Hepatocyte (in vitro differentiated cells): ENCODE results near the gene RAB3GAP1. TPM values are rescaled to one million over a fixed set of nuclear protein-coding genes. Genes with fewer than 3 reads are reported as not detected.
A peak's percentile ranks its signal among the peaks of the same experiment; 100 is the strongest.

Experiments
- DNase-seq: peaks from one replicate; pipeline ENCODE4 v3.0.0-alpha.2; 2016; ENCODE audit warnings: low spot score
- H2AFZ ChIP-seq: fragments of 200-600 bp; sonication (generic); 2 replicates; pipeline ENCODE4 v1.6.0; 2016; ENCODE audit warnings: antibody characterized with exemption, mild to moderate bottlenecking
- H3K27ac ChIP-seq: fragments of 200-600 bp; sonication (generic); 2 replicates; pipeline ENCODE4 v1.5.1; 2016; ENCODE audit warnings: mild to moderate bottlenecking
- H3K27me3 ChIP-seq: fragments of 200-600 bp; sonication (generic); 2 replicates; pipeline ENCODE4 v1.6.1; 2016
- H3K36me3 ChIP-seq: fragments of 200-600 bp; sonication (generic); replicated peaks from 2 replicates; pipeline ENCODE4 v1.5.1; 2016; ENCODE audit warnings: low read depth; ENCODE audit not compliant: insufficient read depth
- H3K4me1 ChIP-seq: fragments of 200-600 bp; sonication (generic); 2 replicates; pipeline ENCODE4 v1.5.1; 2016; ENCODE audit warnings: mild to moderate bottlenecking, moderate library complexity; ENCODE audit not compliant: insufficient read depth
- H3K4me2 ChIP-seq: fragments of 200-600 bp; sonication (generic); 2 replicates; pipeline ENCODE4 v1.6.0; 2016
- H3K4me3 ChIP-seq: fragments of 200-600 bp; sonication (generic); 2 replicates; pipeline ENCODE4 v1.5.1; 2016; ENCODE audit warnings: mild to moderate bottlenecking
- H3K79me2 ChIP-seq: fragments of 200-600 bp; sonication (generic); 2 replicates; pipeline ENCODE4 v1.6.0; 2017; ENCODE audit warnings: mild to moderate bottlenecking
- H3K9me2 ChIP-seq: fragments of 200-600 bp; sonication (generic); replicated peaks from 2 replicates; pipeline ENCODE4 v1.6.0; 2017; ENCODE audit warnings: mild to moderate bottlenecking; ENCODE audit not compliant: insufficient read depth
- H3K9me3 ChIP-seq: fragments of 200-600 bp; sonication (generic); 2 replicates; pipeline ENCODE4 v1.5.1; 2016; ENCODE audit warnings: low read depth, mild to moderate bottlenecking
- H4K20me1 ChIP-seq: fragments of 200-600 bp; sonication (generic); 2 replicates; pipeline ENCODE4 v1.6.0; 2016; ENCODE audit warnings: mild to moderate bottlenecking; ENCODE audit not compliant: insufficient read depth, poor library complexity, severe bottlenecking
- CTCF ChIP-seq: fragments of 200-600 bp; sonication (generic); IDR thresholded peaks from 2 replicates; pipeline ENCODE4 v1.5.1; 2016; ENCODE audit warnings: antibody characterized with exemption, mild to moderate bottlenecking; ENCODE audit not compliant: poor library complexity
- EZH2 ChIP-seq: fragments of 200-600 bp; sonication (generic); IDR thresholded peaks from 2 replicates; pipeline ENCODE4 v1.6.1; 2016; ENCODE audit warnings: antibody characterized with exemption, mild to moderate bottlenecking, borderline replicate concordance
- EZH2phosphoT487 ChIP-seq: fragments of 200-600 bp; sonication (generic); IDR thresholded peaks from one replicate; pipeline ENCODE4 v1.6.1; 2018; ENCODE audit warnings: antibody characterized with exemption, mild to moderate bottlenecking, low read depth, moderate library complexity; ENCODE audit not compliant: unreplicated experiment, severe bottlenecking
- WGBS: methylation state at CpG from one replicate; pipeline ENCODE4 v1.1.6; 2016; ENCODE audit warnings: low lambda C conversion rate; ENCODE audit errors: missing lambda C conversion rate; 5-methylcytosine and 5-hydroxymethylcytosine counted together
- polyA plus RNA-seq: library from polyadenylated mRNA; unstranded; fragments of >200 nt; fragmentation: Nextera tagmentation; extraction: Ambion mirVana; gene quantifications from 2 replicates; pipeline ENCODE4 v1.2.1, GENCODE V29; 2016
- total RNA-seq: library from RNA; depleted of rRNA; stranded (reverse); fragments of >200 nt; gene quantifications from 2 replicates; pipeline ENCODE4 v1.2.3, GENCODE V29; 2014

The RAB3GAP1 gene
- total RNA-seq (61.1 and 62.5 TPM in 2 replicates), polyA plus RNA-seq (12.2 and 17.7 TPM in 2 replicates)

- H3K9me3 ChIP-seq: no peaks in the 10 kb centered on the region
- H3K27ac ChIP-seq: peak within 1 kb of the TSS; percentile 98
- H4K20me1 ChIP-seq: peaks cover 21% of the 10 kb centered on the region
- peak; percentile 94 for DNase-seq
- H3K4me2 ChIP-seq: peak within 1 kb of the TSS; percentile 90
- no peaks in the 10 kb centered on the region for H3K9me2 ChIP-seq
- TF ChIP-seq EZH2phosphoT487: no peak
- TF ChIP-seq EZH2: no peak
- peak within 1 kb of the TSS; percentile 77 for H3K4me3 ChIP-seq
- peak within 1 kb of the TSS; percentile 95 for H2AFZ ChIP-seq
- peaks cover 48% of the 10 kb centered on the region for H3K79me2 ChIP-seq
- no peaks in the 10 kb centered on the region for H3K27me3 ChIP-seq
- H3K36me3 ChIP-seq: no peaks in the 10 kb centered on the region
- WGBS: 1% methylated on average over 43 of the region's 45 CpGs
- H3K4me1 ChIP-seq: peaks cover 22% of the 10 kb centered on the region
These were observed at the start of gene RAB3GAP1 for GRCh38 chr2:135052042-135052876. TSS of gene RAB3GAP1 (plus strand) at chr2:135052292. CDS start at chr2:135052308, 16 bp downstream.

GRCh38 chr2:135002836-135003235, 49.3 kb upstream of the RAB3GAP1 start:
- no peaks in the 10 kb centered on the region for H3K9me2 ChIP-seq
- TF ChIP-seq EZH2 (no peak), EZH2phosphoT487 (no peak)
- 84% methylated on average over 4 of the region's 4 CpGs for WGBS

GRCh38 chr2:135004005-135004746, 47.9 kb upstream of the RAB3GAP1 start:
- H3K27ac ChIP-seq: no peak overlapping the region

More at GRCh38 chr2:135002836-135003235, 49.3 kb upstream of the RAB3GAP1 start:
- H3K9me3 ChIP-seq: no peaks in the 10 kb centered on the region
- DNase-seq: no peak
- no peak overlapping the region for H3K27ac ChIP-seq
- H3K27me3 ChIP-seq: peaks cover 11% of the 10 kb centered on the region
- H2AFZ ChIP-seq: no peak overlapping the region
- H3K4me2 ChIP-seq: no peak overlapping the region
- H3K79me2 ChIP-seq: no peaks in the 10 kb centered on the region
- H3K36me3 ChIP-seq: no peaks in the 10 kb centered on the region
- H4K20me1 ChIP-seq: no peaks in the 10 kb centered on the region
- H3K4me3 ChIP-seq: no peak overlapping the region
- no peaks in the 10 kb centered on the region for H3K4me1 ChIP-seq

GRCh38 chr2:135005753-135006152, 46.3 kb upstream of the RAB3GAP1 start:
- Histone ChIP-seq H3K4me1 (no peaks in the 10 kb centered on the region), H3K9me2 (no peaks in the 10 kb centered on the region), H3K27ac (no peak overlapping the region), H4K20me1 (no peaks in the 10 kb centered on the region), H3K4me3 (no peak overlapping the region), H3K27me3 (peaks cover 11% of the 10 kb centered on the region), H3K4me2 (no peak overlapping the region), H3K36me3 (no peaks in the 10 kb centered on the region), H3K9me3 (no peaks in the 10 kb centered on the region), H3K79me2 (no peaks in the 10 kb centered on the region), H2AFZ (no peak overlapping the region)
- DNase-seq: no peak
- 71% methylated on average over 3 of the region's 3 CpGs for WGBS
- no peak for TF ChIP-seq EZH2
- TF ChIP-seq EZH2phosphoT487: no peak
- no peak for TF ChIP-seq CTCF

More at GRCh38 chr2:135004005-135004746, 47.9 kb upstream of the RAB3GAP1 start:
- no peaks in the 10 kb centered on the region for H3K79me2 ChIP-seq
- no peak overlapping the region for H3K4me3 ChIP-seq
- peaks cover 11% of the 10 kb centered on the region for H3K27me3 ChIP-seq
- peak overlapping the region; percentile 58 for H3K4me2 ChIP-seq
- peak overlapping the region; percentile 43 for H2AFZ ChIP-seq
- no peak for TF ChIP-seq EZH2phosphoT487
- peak; percentile 98 for TF ChIP-seq CTCF
- no peak for TF ChIP-seq EZH2
- H3K4me1 ChIP-seq: no peaks in the 10 kb centered on the region
- WGBS: 7% methylated on average over 17 of the region's 17 CpGs
- peak; percentile 87 for DNase-seq
- no peaks in the 10 kb centered on the region for H3K9me2 ChIP-seq
- H3K36me3 ChIP-seq: no peaks in the 10 kb centered on the region
- no peaks in the 10 kb centered on the region for H4K20me1 ChIP-seq
- no peaks in the 10 kb centered on the region for H3K9me3 ChIP-seq
